Natural killer cell (primary cell): Measurements from ENCODE around the gene PTPRT. TPM values are rescaled to one million over a fixed set of nuclear protein-coding genes. Genes with fewer than 3 reads are reported as not detected.

Experiments used
- ATAC-seq, 3 donors: fragments of 150-1000 bp in 2 of 3; fragments of 200-7000 bp in 1 of 3; cut with Tn5 transposase; 1 replicate in 1 of 3; 2 replicates in 2 of 3; pipeline ENCODE4 v1.10.0; 2021; ENCODE audit warnings: mild to moderate bottlenecking in 2 of 3, moderate library complexity in 2 of 3
- DNase-seq, 2 donors: peaks; one replicate each; pipeline versions ENCODE4 v3.0.0 to v3.0.0-alpha.2; 2013 to 2021; ENCODE audit warnings: mixed read lengths in 1 of 2
- H3K27ac ChIP-seq: one replicate; pipeline ENCODE4 v1.5.1; 2013; ENCODE audit warnings: mild to moderate bottlenecking, low read length
- H3K27me3 ChIP-seq: one replicate; pipeline ENCODE4 v1.6.1; 2013; ENCODE audit warnings: low read length; ENCODE audit not compliant: control insufficient read depth, insufficient read depth
- H3K36me3 ChIP-seq: one replicate; pipeline ENCODE4 v1.6.1; 2013; ENCODE audit warnings: low read length; ENCODE audit not compliant: control insufficient read depth, insufficient read depth
- H3K4me1 ChIP-seq: one replicate; pipeline ENCODE4 v1.6.1; 2013; ENCODE audit warnings: low read length; ENCODE audit not compliant: control insufficient read depth, insufficient read depth
- H3K4me3 ChIP-seq: one replicate; pipeline ENCODE4 v1.5.1; 2013; ENCODE audit warnings: low read length
- H3K9me3 ChIP-seq: one replicate; pipeline ENCODE4 v1.6.1; 2013; ENCODE audit warnings: low read length; ENCODE audit not compliant: control insufficient read depth, insufficient read depth
- H3K27ac Mint-ChIP-seq, 2 donors: one replicate each; pipeline ENCODE4 v1.8.0; 2022; ENCODE audit warnings: mild to moderate bottlenecking in 2 of 2, mixed read lengths in 2 of 2, moderate library complexity in 1 of 2
- H3K27me3 Mint-ChIP-seq, 2 donors: one replicate each; pipeline ENCODE4 v1.8.0; 2022; ENCODE audit warnings: low read depth in 2 of 2, mixed read lengths in 2 of 2
- H3K36me3 Mint-ChIP-seq: one replicate; pipeline ENCODE4 v1.8.0; 2022; ENCODE audit warnings: mixed read lengths
- H3K4me1 Mint-ChIP-seq, 2 donors: one replicate each; pipeline ENCODE4 v1.8.0; 2022; ENCODE audit warnings: mixed read lengths in 2 of 2
- H3K4me3 Mint-ChIP-seq: one replicate; pipeline ENCODE4 v1.8.0; 2022; ENCODE audit warnings: mild to moderate bottlenecking, moderate library complexity, mixed read lengths
- H3K9me3 Mint-ChIP-seq, 2 donors: one replicate each; pipeline ENCODE4 v1.8.0; 2022; ENCODE audit warnings: mixed read lengths in 2 of 2
- WGBS: methylation state at CpG from one replicate; pipeline ENCODE4 v1.1.7; 2013; ENCODE audit warnings: missing lambda C conversion rate; ENCODE audit not compliant: insufficient coverage; 5-methylcytosine and 5-hydroxymethylcytosine counted together
- intact Hi-C: fragments of 100-400 bp; cut with micrococcal nuclease; formaldehyde crosslinking; loops from one replicate; pipeline ENCODE4 v1.14.2; 2022
- total RNA-seq, 4 donors: library from RNA; stranded (reverse); fragments of 120-200 nt in 1 of 4; gene quantifications; one replicate each; pipeline versions ENCODE4 v1.2.3 to v1.2.4, GENCODE V29; 2013 to 2022
- TF ChIP-seq, protein P1 (sequence below): fragments of 200-600 bp; IDR thresholded peaks from one replicate; pipeline ENCODE4 v1.8.0; 2022; ENCODE audit warnings: antibody characterized with exemption

The PTPRT gene
- total RNA-seq, 3 donors from 2014 or later (not counting 1 experiment from before 2014, with no cell fraction given): not detected

DNA sequence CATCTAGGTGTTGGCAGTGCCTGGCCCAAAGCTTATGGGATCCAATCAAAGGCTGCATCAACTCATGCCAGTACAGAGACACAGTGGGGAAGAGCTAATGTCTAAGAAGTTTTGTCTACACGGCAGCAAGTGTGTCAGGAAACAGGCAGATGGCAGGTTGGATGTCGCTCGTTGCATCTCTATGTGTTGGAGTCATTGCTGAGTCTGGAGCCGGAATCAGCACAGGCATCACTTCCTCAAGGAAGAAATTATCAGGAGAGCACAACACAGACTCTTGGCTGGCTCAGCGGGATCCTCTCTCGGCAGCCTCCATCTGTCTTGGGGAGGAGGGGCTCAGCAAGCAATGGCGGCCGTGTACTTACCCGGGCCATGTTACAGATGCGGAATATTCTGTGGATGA, 1104.3 kb downstream of the PTPRT start:
- DNase-seq: no peak
- Mint-ChIP-seq H3K4me1 (no peaks in the 10 kb centered on the region), H3K4me3 (no peak overlapping the region), H3K27ac (no peak overlapping the region), H3K36me3 (no peaks in the 10 kb centered on the region), H3K27me3 (no peaks in the 10 kb centered on the region), H3K9me3 (no peaks in the 10 kb centered on the region)
- no peaks in the 10 kb centered on the region for H3K4me1 ChIP-seq
- WGBS: 92% methylated on average over 10 of the region's 10 CpGs
- no peak overlapping the region for H3K27ac ChIP-seq
- no peak for ATAC-seq
- no peaks in the 10 kb centered on the region for H3K27me3 ChIP-seq
- no peaks in the 10 kb centered on the region for H3K9me3 ChIP-seq
- H3K4me3 ChIP-seq: no peak overlapping the region
- TF ChIP-seq, protein P1, sequence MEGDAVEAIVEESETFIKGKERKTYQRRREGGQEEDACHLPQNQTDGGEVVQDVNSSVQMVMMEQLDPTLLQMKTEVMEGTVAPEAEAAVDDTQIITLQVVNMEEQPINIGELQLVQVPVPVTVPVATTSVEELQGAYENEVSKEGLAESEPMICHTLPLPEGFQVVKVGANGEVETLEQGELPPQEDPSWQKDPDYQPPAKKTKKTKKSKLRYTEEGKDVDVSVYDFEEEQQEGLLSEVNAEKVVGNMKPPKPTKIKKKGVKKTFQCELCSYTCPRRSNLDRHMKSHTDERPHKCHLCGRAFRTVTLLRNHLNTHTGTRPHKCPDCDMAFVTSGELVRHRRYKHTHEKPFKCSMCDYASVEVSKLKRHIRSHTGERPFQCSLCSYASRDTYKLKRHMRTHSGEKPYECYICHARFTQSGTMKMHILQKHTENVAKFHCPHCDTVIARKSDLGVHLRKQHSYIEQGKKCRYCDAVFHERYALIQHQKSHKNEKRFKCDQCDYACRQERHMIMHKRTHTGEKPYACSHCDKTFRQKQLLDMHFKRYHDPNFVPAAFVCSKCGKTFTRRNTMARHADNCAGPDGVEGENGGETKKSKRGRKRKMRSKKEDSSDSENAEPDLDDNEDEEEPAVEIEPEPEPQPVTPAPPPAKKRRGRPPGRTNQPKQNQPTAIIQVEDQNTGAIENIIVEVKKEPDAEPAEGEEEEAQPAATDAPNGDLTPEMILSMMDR: no peak
- H3K36me3 ChIP-seq: no peaks in the 10 kb centered on the region
- intact Hi-C loops: no loop called here

DNA sequence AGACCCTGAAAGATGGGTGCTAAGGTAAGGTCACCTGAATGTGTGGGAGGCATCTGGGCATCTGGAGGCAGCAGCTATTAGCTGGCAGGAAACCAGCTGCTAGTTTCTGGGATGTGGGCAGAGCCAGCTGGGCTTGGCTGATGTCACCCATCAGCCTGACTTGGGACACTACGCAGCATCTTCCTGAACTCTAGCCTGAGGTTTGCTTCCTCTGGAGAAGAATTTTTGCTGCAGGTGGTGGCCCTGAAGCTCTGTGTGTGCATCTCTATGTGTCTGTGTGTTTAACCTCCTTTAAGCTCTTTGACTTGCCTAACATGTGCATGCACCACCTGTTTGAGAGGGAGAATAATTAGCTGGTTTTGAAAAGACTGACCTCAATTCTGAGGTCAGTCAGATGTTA, 1106.4 kb downstream of the PTPRT start:
- no peaks in the 10 kb centered on the region for H3K27me3 Mint-ChIP-seq

DNA sequence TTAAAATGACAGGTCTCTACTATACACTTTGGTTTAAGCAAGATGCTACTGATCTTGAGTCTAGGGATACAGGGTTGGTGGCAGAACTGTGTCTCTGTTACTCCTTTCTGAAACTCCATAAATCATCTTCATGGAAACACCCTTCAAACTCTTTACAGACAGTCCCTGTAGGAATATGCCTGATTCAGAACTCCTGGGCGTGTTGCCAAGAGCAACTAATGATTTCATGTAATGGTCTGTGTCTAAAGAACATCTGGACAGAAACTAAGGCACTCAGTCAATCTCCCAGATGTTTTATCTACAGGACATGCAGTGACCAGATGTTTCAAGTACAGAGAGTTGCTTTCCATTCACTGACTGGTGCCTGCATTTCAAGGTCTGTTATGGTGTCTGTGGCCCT, 1107.1 kb downstream of the PTPRT start:
- Mint-ChIP-seq H3K4me1 (no peaks in the 10 kb centered on the region), H3K4me3 (no peak overlapping the region), H3K9me3 (no peaks in the 10 kb centered on the region), H3K27ac (no peak overlapping the region), H3K27me3 (no peaks in the 10 kb centered on the region), H3K36me3 (no peaks in the 10 kb centered on the region)
- Histone ChIP-seq H3K27me3 (no peaks in the 10 kb centered on the region), H3K36me3 (no peaks in the 10 kb centered on the region), H3K4me3 (no peak overlapping the region), H3K4me1 (no peaks in the 10 kb centered on the region), H3K9me3 (no peaks in the 10 kb centered on the region), H3K27ac (no peak overlapping the region)
- intact Hi-C loops: no loop called here
- ATAC-seq: no peak
- WGBS: 60% methylated on average over 1 of the region's 1 CpG
- TF ChIP-seq, protein P1: no peak
- no peak for DNase-seq

More for the DNA sequence above, 1106.4 kb downstream of the PTPRT start:
- Mint-ChIP-seq H3K27ac (no peak overlapping the region), H3K36me3 (no peaks in the 10 kb centered on the region), H3K9me3 (no peaks in the 10 kb centered on the region), H3K4me3 (no peak overlapping the region), H3K4me1 (no peaks in the 10 kb centered on the region)
- H3K9me3 ChIP-seq: no peaks in the 10 kb centered on the region
- DNase-seq: no peak
- TF ChIP-seq, protein P1: no peak
- no peaks in the 10 kb centered on the region for H3K4me1 ChIP-seq
- no peaks in the 10 kb centered on the region for H3K27me3 ChIP-seq
- ATAC-seq: no peak
- no peak overlapping the region for H3K4me3 ChIP-seq
- intact Hi-C loops: no loop called here
- no peak overlapping the region for H3K27ac ChIP-seq
- no peaks in the 10 kb centered on the region for H3K36me3 ChIP-seq
- WGBS: 96% methylated on average over 1 of the region's 1 CpG

GRCh38 chr20:42080956-42081355, 1108.8 kb downstream of the PTPRT start:
- H3K27me3 Mint-ChIP-seq: no peaks in the 10 kb centered on the region
- H3K27me3 ChIP-seq: no peaks in the 10 kb centered on the region
- no peaks in the 10 kb centered on the region for H3K4me1 ChIP-seq
- no peak overlapping the region for H3K4me3 Mint-ChIP-seq
- no peaks in the 10 kb centered on the region for H3K9me3 Mint-ChIP-seq
- H3K9me3 ChIP-seq: no peaks in the 10 kb centered on the region
- H3K4me1 Mint-ChIP-seq: no peaks in the 10 kb centered on the region
- no peak overlapping the region for H3K4me3 ChIP-seq
- WGBS: 66% methylated on average over 3 of the region's 4 CpGs
- no peaks in the 10 kb centered on the region for H3K36me3 Mint-ChIP-seq
- H3K27ac ChIP-seq: no peak overlapping the region
- no peaks in the 10 kb centered on the region for H3K36me3 ChIP-seq
- ATAC-seq: no peak
- intact Hi-C loops: no loop called here
- TF ChIP-seq, protein P1: no peak
- H3K27ac Mint-ChIP-seq: no peak overlapping the region
- DNase-seq: no peak
